Stomach (tissue), 8 donors: Measurements from ENCODE around the gene NKAIN2. TPM values are rescaled to one million over a fixed set of nuclear protein-coding genes. Genes with fewer than 3 reads are reported as not detected.

Experiments used
- polyA plus RNA-seq, 3 donors: library from polyadenylated mRNA; stranded (reverse); fragments of 200-250 nt; gene quantifications; one replicate each; pipeline ENCODE4 v1.2.3, GENCODE V29; 2013
- total RNA-seq, 5 donors: library from RNA; depleted of rRNA; stranded (reverse); fragments of >200 nt; gene quantifications; one replicate each; pipeline versions ENCODE4 v1.1.0 to v1.2.3, GENCODE V29; 2014 to 2016
- donor health status: healthy with polysubstance abuse.
- donor health status: Bipolar disorder and iron deficiency.
- donor health status: healthy.

The NKAIN2 gene
- total and polyA plus RNA-seq, 8 donors = 0.13 to 9.6 (median 1.5) TPM; not detected in 5

Other genes with a start within 250 kb of the NKAIN2 start
- gene TRDN, start 166.9 kb upstream of the NKAIN2 start, total RNA-seq = under 1 TPM in 1 of 5 donors, not detected in 4; 0.18 TPM
- 1 to 10 TPM in 1 of 3 donors, not detected in 2; 2.4 TPM for gene TRDN, start 166.9 kb upstream of the NKAIN2 start, polyA plus RNA-seq